K562 (cell line): Measurements from ENCODE around the gene CDH7. TPM values are rescaled to one million over a fixed set of nuclear protein-coding genes. Genes with fewer than 3 reads are reported as not detected.

Experiments
- ATAC-seq: fragments of 200-7000 bp; cut with Tn5 transposase; 3 replicates; pipeline ENCODE4 v1.9.1; 2020; ENCODE audit warnings: moderate library complexity
- BruUV-seq: library from RNA; stranded (reverse); fragments of 400-500 nt; replicated peaks from 2 replicates; lab custom pipeline; 2021; lab: Mats Ljungman, UMichigan
- CTCF ChIA-PET: fragments of 300-600 bp; formaldehyde crosslinking; extraction: SDS; loops from one replicate; lab custom pipeline; 2021; ENCODE audit warnings: low intra/inter-chr PET ratio; lab: Yijun Ruan, JAX
- POLR2A ChIA-PET: fragments of 300-600, 350-650 bp; sonication (Branson Sonifier 250); formaldehyde crosslinking; extraction: SDS; loops from one replicate; lab custom pipeline; 2021; ENCODE audit warnings: antibody characterized with exemption, inconsistent platforms; lab: Yijun Ruan, JAX
- DNase-seq, 4 experiments: peaks; one replicate each; pipeline versions ENCODE4 v3.0.0 to v3.0.0-alpha.2; 2011 to 2018; ENCODE audit warnings: low spot score in 3 of 4, mixed read lengths in 3 of 4; ENCODE audit errors: extremely low read depth in 1 of 4
- FAIRE-seq: peaks from 2 replicates; lab custom pipeline; 2011; peaks lifted over from hg19 to GRCh38; lab: Jason Lieb, UNC
- H2AFZ ChIP-seq: 2 replicates; pipeline ENCODE4 v1.6.0; 2011; ENCODE audit warnings: low read depth, low read length, control low read depth, inconsistent platforms
- H3K27ac ChIP-seq: fragments of 200-600 bp; 3 replicates; pipeline ENCODE4 v1.8.0; 2011; ENCODE audit warnings: low read depth, mild to moderate bottlenecking, control low read depth, inconsistent platforms, low read length, moderate library complexity, mixed read lengths; ENCODE audit errors: extremely low read depth
- H3K27me3 ChIP-seq, 2 experiments: fragments of 300-600 bp in 1 of 2; 2 replicates in 1 of 2; 3 replicates in 1 of 2; pipeline versions ENCODE4 v1.6.0 to v1.8.0; 2011; ENCODE audit warnings: inconsistent platforms in 2 of 2, low read length in 2 of 2, mild to moderate bottlenecking in 1 of 2, mixed read lengths in 1 of 2, moderate library complexity in 1 of 2; ENCODE audit not compliant: control insufficient read depth in 2 of 2, insufficient read depth in 2 of 2
- H3K36me3 ChIP-seq: fragments of 300-600 bp; 3 replicates; pipeline ENCODE4 v1.8.0; 2011; ENCODE audit warnings: mild to moderate bottlenecking, low read length, inconsistent platforms; ENCODE audit not compliant: control insufficient read depth, insufficient read depth
- H3K4me1 ChIP-seq, 2 experiments: fragments of 200-600 bp in 1 of 2; replicated peaks in 1 of 2; 2 replicates in 1 of 2; 3 replicates in 1 of 2; pipeline versions ENCODE4 v1.5.1 to v1.8.0; 2011; ENCODE audit warnings: inconsistent platforms in 2 of 2, low read length in 2 of 2, mild to moderate bottlenecking in 1 of 2, mixed read lengths in 1 of 2, moderate library complexity in 1 of 2; ENCODE audit not compliant: control insufficient read depth in 2 of 2, insufficient read depth in 2 of 2
- H3K4me2 ChIP-seq: 2 replicates; pipeline ENCODE4 v1.6.1; 2011; ENCODE audit warnings: low read length, control low read depth, inconsistent platforms, mixed read lengths; ENCODE audit not compliant: insufficient read depth
- H3K4me3 ChIP-seq: fragments of 200-600 bp; sonication (generic), shearing (Covaris generic); 2 replicates; pipeline ENCODE4 v1.5.1; 2016; ENCODE audit warnings: control low read depth, inconsistent platforms
- H3K79me2 ChIP-seq: fragments of 200-600 bp; 3 replicates; pipeline ENCODE4 v1.8.0; 2011; ENCODE audit warnings: low read length, inconsistent platforms; ENCODE audit not compliant: control insufficient read depth, insufficient read depth
- H3K9ac ChIP-seq, 2 experiments: 2 replicates each; pipeline versions ENCODE4 v1.6.0 to v1.6.1; 2011; ENCODE audit warnings: low read depth in 2 of 2, low read length in 2 of 2, control low read depth in 1 of 2, inconsistent platforms in 1 of 2, mild to moderate bottlenecking in 1 of 2, mixed read lengths in 1 of 2; ENCODE audit not compliant: insufficient read depth in 1 of 2
- H3K9me1 ChIP-seq: one replicate; pipeline ENCODE4 v1.6.0; 2011; ENCODE audit warnings: inconsistent platforms, mild to moderate bottlenecking, low read length, moderate library complexity; ENCODE audit not compliant: control insufficient read depth, insufficient read depth
- H3K9me3 ChIP-seq: replicated peaks from 2 replicates; pipeline ENCODE4 v1.5.1; 2011; ENCODE audit warnings: low read depth, low read length, inconsistent platforms; ENCODE audit not compliant: control insufficient read depth, insufficient read depth
- H4K20me1 ChIP-seq: replicated peaks from 2 replicates; pipeline ENCODE4 v1.6.1; 2011; ENCODE audit warnings: low read length, inconsistent platforms, mixed read lengths; ENCODE audit not compliant: control insufficient read depth, insufficient read depth
- CBX8 ChIP-seq: fragments of 200-600 bp; sonication (generic); IDR thresholded peaks from 2 replicates; pipeline ENCODE4 v1.6.1; 2012; ENCODE audit warnings: borderline replicate concordance, mixed run types, low read depth, mild to moderate bottlenecking, moderate library complexity, mixed read lengths, low read length, control low read depth, inconsistent platforms; ENCODE audit not compliant: poor library complexity, severe bottlenecking; ENCODE audit errors: extremely low read depth
- ETV5 ChIP-seq: sonication (generic); formaldehyde crosslinking; IDR thresholded peaks from 2 replicates; pipeline ENCODE4 v1.4.0; 2020; ENCODE audit warnings: low read depth, mild to moderate bottlenecking, missing genetic modification reagents
- HDAC8 ChIP-seq: fragments of 450-650 bp; IDR thresholded peaks from 2 replicates; pipeline ENCODE4 v1.6.1; 2016; ENCODE audit warnings: mild to moderate bottlenecking, missing genetic modification characterization, moderate library complexity, missing compliant biosample characterization
- MAFF ChIP-seq: IDR thresholded peaks from 2 replicates; pipeline ENCODE4 v1.6.1; 2012; ENCODE audit warnings: low read length, improper control_type of control experiment
- MTA1 ChIP-seq: fragments of 450-650 bp; IDR thresholded peaks from 2 replicates; pipeline ENCODE4 v1.6.1; 2017; ENCODE audit warnings: borderline replicate concordance
- POLR2B ChIP-seq: fragments of 450-650 bp; IDR thresholded peaks from 2 replicates; pipeline ENCODE4 v1.6.1; 2018; ENCODE audit warnings: low read depth; ENCODE audit not compliant: partially characterized antibody
- POLR3G ChIP-seq: IDR thresholded peaks from 2 replicates; pipeline ENCODE4 v1.6.1; 2011; ENCODE audit not compliant: insufficient read length, insufficient replicate concordance; ENCODE audit errors: extremely low read depth
- TAF15 ChIP-seq: fragments of 200-400 bp; formaldehyde crosslinking; IDR thresholded peaks from 2 replicates; pipeline ENCODE4 v1.6.1; 2017; ENCODE audit warnings: mild to moderate bottlenecking, low read depth, low read length, moderate library complexity
- ZBTB7A ChIP-seq: IDR thresholded peaks from 2 replicates; pipeline ENCODE4 v1.6.1; 2011; ENCODE audit warnings: low read depth, mild to moderate bottlenecking, low read length, moderate library complexity, borderline replicate concordance; ENCODE audit not compliant: control insufficient read depth
- ZFPM2 ChIP-seq: fragments of 250-450 bp; sonication (Bioruptor Pico); IDR thresholded peaks from 2 replicates; pipeline ENCODE4 v1.5.1; 2022; ENCODE audit warnings: mild to moderate bottlenecking
- ZNF23 ChIP-seq: fragments of 250-450 bp; sonication (Bioruptor Pico); IDR thresholded peaks from 2 replicates; pipeline ENCODE4 v1.4.0; 2020; ENCODE audit warnings: mild to moderate bottlenecking
- ZNF644 ChIP-seq: fragments of 200-800 bp; sonication (Bioruptor generic); IDR thresholded peaks from 2 replicates; pipeline ENCODE4 v1.6.1; 2016; ENCODE audit warnings: low read depth, missing genetic modification characterization, missing compliant biosample characterization
- WGBS: fragments of 100-300 bp; shearing (Covaris generic); methylation state at CpG from one replicate; pipeline ENCODE4 v1.1.6; 2016; ENCODE audit warnings: low coverage, mixed read lengths; ENCODE audit not compliant: insufficient coverage; ENCODE audit errors: missing lambda C conversion rate; 5-methylcytosine and 5-hydroxymethylcytosine counted together
- in situ Hi-C: fragments of 300-500 bp; cut with MboI; formaldehyde crosslinking; loops from 4 replicates; pipeline ENCODE4 v1.15.0; 2018; ENCODE audit warnings: inconsistent platforms, mixed read lengths
- intact Hi-C: fragments of 100-400 bp; cut with micrococcal nuclease; formaldehyde crosslinking; loops from 2 replicates; pipeline ENCODE4 v1.14.2; 2022
- polyA plus RNA-seq, 8 experiments: library from polyadenylated mRNA; depleted of rRNA in 4 of 8; stranded (reverse) in 5 of 8; unstranded in 3 of 8; fragments of >200 nt; fragmentation: Nextera tagmentation in 2 of 8; fragmentation: Illumina TruSeq in 1 of 8; extraction: Ambion mirVana in 2 of 8; extraction: Trizol in 1 of 8; gene quantifications; 2 replicates each; pipeline versions ENCODE4 v1.2.1 to v1.2.3, GENCODE V29; 2011 to 2014; ENCODE audit warnings: inconsistent platforms in 1 of 8, missing spikeins in 1 of 8
- total RNA-seq, 7 experiments: library from RNA; depleted of rRNA in 6 of 7; stranded (reverse); fragments of >200 nt in 6 of 7; fragmentation: Illumina TruSeq in 2 of 7; extraction: Trizol in 2 of 7; gene quantifications; 2 replicates each; pipeline versions ENCODE4 v1.2.1 to v1.2.3, GENCODE V29; 2011 to 2021; ENCODE audit warnings: low replicate concordance in 1 of 7
- TF ChIP-seq, protein P1 (sequence below): sonication (generic); formaldehyde crosslinking; IDR thresholded peaks from 2 replicates; pipeline ENCODE4 v1.8.0; 2022; ENCODE audit warnings: missing genetic modification reagents, mild to moderate bottlenecking, borderline replicate concordance
- TF ChIP-seq, protein P2 (sequence below), 3 experiments: fragments of 200-800 bp in 1 of 3; sonication (Bioruptor generic) in 1 of 3; sonication (generic) in 1 of 3; formaldehyde crosslinking in 1 of 3; IDR thresholded peaks; 2 replicates each; pipeline versions ENCODE4 v1.6.1 to v1.8.0; 2016 to 2022; ENCODE audit warnings: mild to moderate bottlenecking in 2 of 3, missing compliant biosample characterization in 2 of 3, missing genetic modification characterization in 2 of 3, missing genetic modification reagents in 1 of 3
- TF ChIP-seq, protein P3 (sequence below): fragments of 250-450 bp; sonication (Bioruptor Pico); IDR thresholded peaks from 2 replicates; pipeline ENCODE4 v1.8.0; 2022; ENCODE audit warnings: moderate library complexity, mild to moderate bottlenecking, inconsistent platforms

The CDH7 gene
- total and polyA plus RNA-seq, 9 of the 15 experiments (the other 6 are each of a cell fraction or from before 2014, with no cell fraction given): 0.01 to 0.07 (median 0.05) TPM; not detected in 6

DNA sequence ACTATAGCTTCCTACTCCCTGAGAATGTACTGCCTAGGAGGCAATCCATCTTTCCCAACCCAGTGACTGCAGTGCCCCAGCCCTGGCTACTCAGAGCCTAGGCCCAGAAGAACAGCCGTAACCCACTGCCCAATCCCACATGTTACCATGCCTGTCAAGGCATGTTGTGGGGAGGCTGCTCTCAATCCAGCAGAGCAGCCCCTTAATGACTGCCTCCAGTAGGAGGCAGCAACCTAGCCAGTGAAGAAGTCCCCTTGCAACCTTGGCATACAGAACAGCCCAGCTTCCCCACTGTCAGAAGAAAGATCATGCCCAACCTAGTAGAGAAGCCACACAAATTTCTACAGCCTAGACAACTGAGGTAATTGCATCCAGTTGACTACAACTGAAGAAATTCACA lies 44.2 kb upstream of the CDH7 start:
- BruUV-seq: no TSS peak

More for the DNA sequence above, 44.2 kb upstream of the CDH7 start:
- no peaks in the 10 kb centered on the region for H4K20me1 ChIP-seq
- H3K4me2 ChIP-seq: no peak overlapping the region
- H3K79me2 ChIP-seq: no peaks in the 10 kb centered on the region
- ChIA-PET CTCF (no interaction called here), POLR2A (no interaction called here)
- no peaks in the 10 kb centered on the region; the same call in 1 of the 2 replicates for H3K9me3 ChIP-seq
- intact Hi-C loops (no loop called here), in situ Hi-C loops (no loop called here)
- H3K36me3 ChIP-seq: no peaks in the 10 kb centered on the region
- WGBS: 0% methylated on average over 1 of the region's 1 CpG
- H2AFZ ChIP-seq: no peak overlapping the region
- no peaks in the 10 kb centered on the region for H3K27me3 ChIP-seq
- H3K9ac ChIP-seq: no peak overlapping the region
- H3K4me1 ChIP-seq: no peaks in the 10 kb centered on the region
- no peaks in the 10 kb centered on the region for H3K9me1 ChIP-seq
- H3K27ac ChIP-seq: no peak overlapping the region
- no peak overlapping the region for H3K4me3 ChIP-seq
- TF ChIP-seq TAF15 (no peak), CBX8 (no peak), POLR2B (no peak), ZBTB7A (no peak), ZFPM2 (CRISPR knock-in tag) (no peak), HDAC8 (no peak), MTA1 (no peak), MAFF (no peak), ETV5 (CRISPR knock-in tag) (no peak), ZNF644 (no peak), ZNF23 (CRISPR knock-in tag) (no peak), POLR3G (no peak)
- TF ChIP-seq, protein P1, sequence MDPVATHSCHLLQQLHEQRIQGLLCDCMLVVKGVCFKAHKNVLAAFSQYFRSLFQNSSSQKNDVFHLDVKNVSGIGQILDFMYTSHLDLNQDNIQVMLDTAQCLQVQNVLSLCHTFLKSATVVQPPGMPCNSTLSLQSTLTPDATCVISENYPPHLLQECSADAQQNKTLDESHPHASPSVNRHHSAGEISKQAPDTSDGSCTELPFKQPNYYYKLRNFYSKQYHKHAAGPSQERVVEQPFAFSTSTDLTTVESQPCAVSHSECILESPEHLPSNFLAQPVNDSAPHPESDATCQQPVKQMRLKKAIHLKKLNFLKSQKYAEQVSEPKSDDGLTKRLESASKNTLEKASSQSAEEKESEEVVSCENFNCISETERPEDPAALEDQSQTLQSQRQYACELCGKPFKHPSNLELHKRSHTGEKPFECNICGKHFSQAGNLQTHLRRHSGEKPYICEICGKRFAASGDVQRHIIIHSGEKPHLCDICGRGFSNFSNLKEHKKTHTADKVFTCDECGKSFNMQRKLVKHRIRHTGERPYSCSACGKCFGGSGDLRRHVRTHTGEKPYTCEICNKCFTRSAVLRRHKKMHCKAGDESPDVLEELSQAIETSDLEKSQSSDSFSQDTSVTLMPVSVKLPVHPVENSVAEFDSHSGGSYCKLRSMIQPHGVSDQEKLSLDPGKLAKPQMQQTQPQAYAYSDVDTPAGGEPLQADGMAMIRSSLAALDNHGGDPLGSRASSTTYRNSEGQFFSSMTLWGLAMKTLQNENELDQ (CRISPR knock-in tag): no peak
- TF ChIP-seq, protein P2, sequence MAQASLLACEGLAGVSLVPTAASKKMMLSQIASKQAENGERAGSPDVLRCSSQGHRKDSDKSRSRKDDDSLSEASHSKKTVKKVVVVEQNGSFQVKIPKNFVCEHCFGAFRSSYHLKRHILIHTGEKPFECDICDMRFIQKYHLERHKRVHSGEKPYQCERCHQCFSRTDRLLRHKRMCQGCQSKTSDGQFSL (CRISPR knock-in tag; IDR thresholded peaks at IDR 0.05): no peak
- TF ChIP-seq, protein P2 (tag; IDR thresholded peaks at IDR 0.05): no peak
- TF ChIP-seq, protein P3, sequence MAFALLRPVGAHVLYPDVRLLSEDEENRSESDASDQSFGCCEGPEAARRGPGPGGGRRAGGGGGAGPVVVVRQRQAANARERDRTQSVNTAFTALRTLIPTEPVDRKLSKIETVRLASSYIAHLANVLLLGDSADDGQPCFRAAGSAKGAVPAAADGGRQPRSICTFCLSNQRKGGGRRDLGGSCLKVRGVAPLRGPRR (CRISPR knock-in tag): no peak
- FAIRE-seq: no peak
- no peak for ATAC-seq
- DNase-seq: no peak
